Endothelial cell of umbilical vein (primary cell): ENCODE data around the gene OBP2B. TPM values are rescaled to one million over a fixed set of nuclear protein-coding genes. Genes with fewer than 3 reads are reported as not detected.

Experiments
- BruUV-seq: library from RNA; stranded (reverse); fragments of 400-500 nt; replicated peaks from 2 replicates; lab custom pipeline; 2021; lab: Mats Ljungman, UMichigan
- CTCF ChIA-PET: fragments of 300-600, 350-600 bp; sonication (Branson Sonifier 250); formaldehyde crosslinking; loops from one replicate; lab custom pipeline; 2021; ENCODE audit warnings: antibody characterized with exemption, inconsistent platforms; lab: Charles Lee
- POLR2A ChIA-PET: fragments of 300-600, 350-600 bp; sonication (Branson Sonifier 250); formaldehyde crosslinking; loops from one replicate; lab custom pipeline; 2021; ENCODE audit warnings: antibody characterized with exemption, inconsistent platforms; lab: Charles Lee
- DNase-seq: peaks from one replicate; pipeline ENCODE4 v3.0.0-alpha.2; 2011; ENCODE audit warnings: low read depth, low spot score
- FAIRE-seq: peaks from 2 replicates; lab custom pipeline; 2011; peaks lifted over from hg19 to GRCh38; lab: Jason Lieb, UNC
- H2AFZ ChIP-seq: 2 replicates; pipeline ENCODE4 v1.6.0; 2012; ENCODE audit warnings: low read depth, low read length, control low read depth, inconsistent platforms
- H3K27ac ChIP-seq: 2 replicates; pipeline ENCODE4 v1.5.1; 2011; ENCODE audit warnings: low read depth, mild to moderate bottlenecking, control low read depth, low read length, moderate library complexity; ENCODE audit not compliant: insufficient read depth
- H3K27me3 ChIP-seq, 2 experiments: 2 replicates each; pipeline versions ENCODE4 v1.6.0 to v1.6.1; 2011; ENCODE audit warnings: low read length in 2 of 2, mixed read lengths in 1 of 2; ENCODE audit not compliant: control insufficient read depth in 2 of 2, insufficient read depth in 2 of 2
- H3K36me3 ChIP-seq, 2 experiments: 2 replicates in 1 of 2; 3 replicates in 1 of 2; pipeline ENCODE4 v1.5.1; 2011; ENCODE audit warnings: low read length in 2 of 2, mild to moderate bottlenecking in 1 of 2, moderate library complexity in 1 of 2; ENCODE audit not compliant: control insufficient read depth in 2 of 2, insufficient read depth in 2 of 2; ENCODE audit errors: extremely low read depth in 1 of 2
- H3K4me1 ChIP-seq: 3 replicates; pipeline ENCODE4 v1.5.1; 2011; ENCODE audit warnings: mild to moderate bottlenecking, low read length; ENCODE audit not compliant: control insufficient read depth, insufficient read depth; ENCODE audit errors: extremely low read depth
- H3K4me2 ChIP-seq: 2 replicates; pipeline ENCODE4 v1.6.1; 2011; ENCODE audit warnings: low read length, control low read depth, mixed read lengths; ENCODE audit not compliant: insufficient read depth
- H3K4me3 ChIP-seq, 3 experiments: fragments of 200-600 bp in 1 of 3; sonication (generic), shearing (Covaris generic) in 1 of 3; replicated peaks in 1 of 3; 2 replicates each; pipeline ENCODE4 v1.5.1; 2011 to 2016; ENCODE audit warnings: control low read depth in 3 of 3, low read length in 3 of 3, mild to moderate bottlenecking in 2 of 3, inconsistent platforms in 1 of 3, low read depth in 1 of 3, moderate library complexity in 1 of 3; ENCODE audit not compliant: insufficient read depth in 1 of 3
- H3K79me2 ChIP-seq: 2 replicates; pipeline ENCODE4 v1.6.0; 2012; ENCODE audit warnings: low read length, inconsistent platforms; ENCODE audit not compliant: control insufficient read depth, insufficient read depth
- H3K9ac ChIP-seq: replicated peaks from 2 replicates; pipeline ENCODE3; 2011; ENCODE audit warnings: low read length, control low read depth; ENCODE audit not compliant: insufficient read depth; ENCODE audit errors: extremely low read depth
- H3K9me1 ChIP-seq: replicated peaks from 3 replicates; pipeline ENCODE4 v1.6.0; 2011; ENCODE audit warnings: mild to moderate bottlenecking, low read length; ENCODE audit not compliant: control insufficient read depth, insufficient read depth; ENCODE audit errors: extremely low read depth
- H3K9me3 ChIP-seq: replicated peaks from 2 replicates; pipeline ENCODE4 v1.5.1; 2012; ENCODE audit warnings: low read length, inconsistent platforms; ENCODE audit not compliant: control insufficient read depth, insufficient read depth
- H4K20me1 ChIP-seq: replicated peaks from 2 replicates; pipeline ENCODE3; 2011; ENCODE audit warnings: mild to moderate bottlenecking, low read length; ENCODE audit not compliant: control insufficient read depth, insufficient read depth; ENCODE audit errors: extremely low read depth
- CTCF ChIP-seq, 2 donors: IDR thresholded peaks; 1 replicate in 1 of 2; 2 replicates in 1 of 2; pipeline ENCODE4 v1.5.1; 2011; ENCODE audit warnings: low read length in 2 of 2, mild to moderate bottlenecking in 2 of 2, moderate library complexity in 2 of 2, control low read depth in 1 of 2, inconsistent platforms in 1 of 2, low read depth in 1 of 2; ENCODE audit not compliant: insufficient read depth in 1 of 2; ENCODE audit errors: extremely low read depth in 1 of 2
- EZH2 ChIP-seq: IDR thresholded peaks from 2 replicates; pipeline ENCODE4 v1.6.1; 2012; ENCODE audit warnings: borderline replicate concordance, low read depth, mild to moderate bottlenecking, moderate library complexity, low read length, inconsistent platforms; ENCODE audit not compliant: severe bottlenecking
- GATA2 ChIP-seq: IDR thresholded peaks from 2 replicates; pipeline ENCODE4 v1.7.0; 2011; ENCODE audit warnings: low read depth, mild to moderate bottlenecking, moderate library complexity, mixed read lengths, low read length; ENCODE audit not compliant: insufficient read length, insufficient read depth
- JUN ChIP-seq: IDR thresholded peaks from 2 replicates; pipeline ENCODE4 v1.6.1; 2011; ENCODE audit warnings: borderline replicate concordance, low read depth; ENCODE audit not compliant: insufficient read length, insufficient read depth
- MAX ChIP-seq: IDR thresholded peaks from 2 replicates; pipeline ENCODE4 v1.6.1; 2011; ENCODE audit not compliant: insufficient read depth, insufficient read length
- MYC ChIP-seq: IDR thresholded peaks from one replicate; pipeline ENCODE4 v1.6.1; 2011; ENCODE audit warnings: mild to moderate bottlenecking, low read depth, low read length
- POLR2A ChIP-seq: IDR thresholded peaks from 2 replicates; pipeline ENCODE4 v1.6.1; 2012; ENCODE audit warnings: low read depth, mild to moderate bottlenecking, control low read depth, low read length
- POLR2AphosphoS5 ChIP-seq: IDR thresholded peaks from 2 replicates; pipeline ENCODE4 v1.6.1; 2012; ENCODE audit warnings: low read depth, mild to moderate bottlenecking, control low read depth, low read length, moderate library complexity; ENCODE audit not compliant: insufficient read depth
- dilution Hi-C: fragments of 300-500 bp; cut with MboI; formaldehyde crosslinking; loops from one replicate; pipeline ENCODE4 v1.15.0; 2019; ENCODE audit warnings: low sequenced_read_pairs; ENCODE audit not compliant: extremely low pct_ligation_motif_present
- intact Hi-C: fragments of 100-400 bp; cut with micrococcal nuclease; formaldehyde crosslinking; loops from one replicate; pipeline ENCODE4 v1.10.0; 2022
- polyA plus RNA-seq, 4 experiments: library from polyadenylated mRNA; depleted of rRNA in 3 of 4; stranded (reverse) in 3 of 4; unstranded in 1 of 4; fragments of >200 nt; gene quantifications; 2 replicates each; pipeline versions ENCODE4 v1.2.1 to v1.2.3, GENCODE V29; 2011 to 2012; ENCODE audit warnings: missing spikeins in 1 of 4
- total RNA-seq: library from RNA; stranded (reverse); gene quantifications from 2 replicates; pipeline ENCODE4 v1.2.3, GENCODE V29; 2021

Gene OBP2B
- total and polyA plus RNA-seq, 2 donors (not counting 3 experiments of a cell fraction or from before 2014, with no cell fraction given) = not detected

GRCh38 chr9:133195029-133195428 lies 14.0 kb downstream of the OBP2B start:
- DNase-seq = no peak
- no peak overlapping the region for H3K4me2 ChIP-seq
- intact Hi-C loops (no loop called here), dilution Hi-C loops (no loop called here)
- H3K27me3 ChIP-seq = peaks cover 4 to 6% of the 10 kb centered on the region in 2 experiments
- no peak overlapping the region for H3K27ac ChIP-seq
- ChIA-PET POLR2A (no interaction called here), CTCF (interaction anchor here (1.3 kb wide), 1 partner anchor 9 kb away, joined by 8 read pairs; no protein-coding TSS in a partner anchor)
- no peak overlapping the region for H3K9ac ChIP-seq
- no peak overlapping the region for H2AFZ ChIP-seq
- H4K20me1 ChIP-seq = no peaks in the 10 kb centered on the region
- no peak overlapping the region for H3K4me3 ChIP-seq
- BruUV-seq = no TSS peak
- H3K79me2 ChIP-seq = no peaks in the 10 kb centered on the region
- TF ChIP-seq CTCF (IDR thresholded peaks at IDR 0.05; ENCODE audit: extremely low read depth in 1 of 2, insufficient read depth in 1 of 2, low read depth in 1 of 2, low read length in 2 of 2) = no peak
- TF ChIP-seq JUN = no peak
- TF ChIP-seq GATA2 = no peak
- TF ChIP-seq POLR2AphosphoS5 = no peak
- no peak for TF ChIP-seq MYC
- TF ChIP-seq POLR2A = no peak
- no peak for TF ChIP-seq MAX
- TF ChIP-seq EZH2 = no peak
- no peaks in the 10 kb centered on the region for H3K9me1 ChIP-seq
- FAIRE-seq = no peak
- H3K4me1 ChIP-seq = no peaks in the 10 kb centered on the region
- no peaks in the 10 kb centered on the region for H3K36me3 ChIP-seq
- H3K9me3 ChIP-seq = no peaks in the 10 kb centered on the region
